Measurements from ENCODE around the gene LGMN. TPM values are rescaled to one million over a fixed set of nuclear protein-coding genes. Genes with fewer than 3 reads are reported as not detected.
A peak's percentile ranks its signal among the peaks of the same experiment; 100 is the strongest.

Gene LGMN
- polyA plus RNA-seq, 1 of the 3 experiments (the other 2 are of a cell fraction) = 76.3 TPM

DNA sequence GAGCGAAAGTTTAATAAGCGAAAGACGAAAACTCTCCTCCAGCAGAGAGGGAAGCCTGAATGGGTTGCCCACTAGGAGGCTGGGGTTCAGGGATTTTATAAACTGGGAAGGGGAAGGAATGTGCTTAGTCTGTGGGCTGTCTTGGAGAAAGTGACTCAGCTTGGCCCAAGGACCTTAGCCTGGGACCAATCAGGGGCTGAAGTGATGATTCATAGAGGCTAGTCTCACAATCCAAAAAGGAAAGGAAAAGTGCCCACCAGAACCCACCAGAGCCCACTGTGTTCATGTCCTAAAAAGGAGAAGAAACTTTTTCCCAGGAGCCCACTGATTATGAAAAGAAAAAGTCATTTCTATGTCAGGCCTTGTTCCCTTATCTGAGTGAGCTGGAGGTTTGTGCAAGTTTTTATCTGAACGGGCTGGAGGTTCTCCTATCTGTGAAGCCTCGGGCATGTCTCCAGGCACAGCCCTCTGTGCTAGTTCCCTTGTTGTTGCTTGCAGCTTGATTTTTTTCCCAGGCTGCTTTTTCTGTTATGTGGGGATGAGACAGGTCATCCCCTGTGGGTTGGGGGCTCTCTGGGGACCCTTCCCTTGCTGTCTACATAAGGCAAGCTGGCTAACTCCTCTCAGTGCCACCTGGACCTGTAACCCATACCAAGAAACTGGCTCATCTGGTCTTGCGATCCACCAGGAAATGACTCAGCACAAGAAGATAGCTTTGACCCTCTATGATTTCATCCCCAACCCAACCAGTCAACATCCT is 37.4 kb upstream of the LGMN start:
- Histone ChIP-seq H3K79me2 (ENCODE audit: insufficient read depth) (no peaks in the 10 kb centered on the region), H2AFZ (ENCODE audit: low read depth) (peak overlapping the region; percentile 72; the same call in 1 of the 2 replicates), H3K9me2 (no peaks in the 10 kb centered on the region), H3K36me3 (replicated peaks in 1 of 2; ENCODE audit: control insufficient read depth in 1 of 2, insufficient read depth in 2 of 2, low read length in 1 of 2) (no peaks in the 10 kb centered on the region), H3K4me1 (ENCODE audit: control insufficient read depth in 1 of 2, insufficient read depth in 2 of 2, low read depth in 1 of 2, low read length in 1 of 2) (no peaks in the 10 kb centered on the region), H3K27ac (ENCODE audit: low read depth in 2 of 2, low read length in 1 of 2) (peak overlapping the region in 1 of 2 experiments; percentile 68; a peak in 2 of 4 replicates), H3K4me2 (peak overlapping the region; percentile 43), H3K27me3 (ENCODE audit: insufficient read depth) (no peaks in the 10 kb centered on the region), H3K9ac (no peak overlapping the region; the same call in 1 of the 2 replicates), H4K20me1 (ENCODE audit: insufficient read depth) (no peaks in the 10 kb centered on the region), H3K9me3 (peaks cover 21% of the 10 kb centered on the region; the same call in 1 of the 2 replicates), H3F3A (replicated peaks; ENCODE audit: insufficient read depth) (peaks cover 19% of the 10 kb centered on the region), H3K4me3 (ENCODE audit: low read depth in 2 of 2, low read length in 1 of 2) (no peak overlapping the region)
- no peak for DNase-seq
- POLR2A ChIA-PET = no interaction called here
- WGBS (ENCODE audit: low lambda C conversion rate) = 83% methylated on average over 5 of the region's 6 CpGs
- CTCF ChIA-PET = interaction anchor here (13.4 kb wide), 1 partner anchor 98 kb away, joined by 186 read pairs; no protein-coding TSS in a partner anchor
- TF ChIP-seq, protein P1, sequence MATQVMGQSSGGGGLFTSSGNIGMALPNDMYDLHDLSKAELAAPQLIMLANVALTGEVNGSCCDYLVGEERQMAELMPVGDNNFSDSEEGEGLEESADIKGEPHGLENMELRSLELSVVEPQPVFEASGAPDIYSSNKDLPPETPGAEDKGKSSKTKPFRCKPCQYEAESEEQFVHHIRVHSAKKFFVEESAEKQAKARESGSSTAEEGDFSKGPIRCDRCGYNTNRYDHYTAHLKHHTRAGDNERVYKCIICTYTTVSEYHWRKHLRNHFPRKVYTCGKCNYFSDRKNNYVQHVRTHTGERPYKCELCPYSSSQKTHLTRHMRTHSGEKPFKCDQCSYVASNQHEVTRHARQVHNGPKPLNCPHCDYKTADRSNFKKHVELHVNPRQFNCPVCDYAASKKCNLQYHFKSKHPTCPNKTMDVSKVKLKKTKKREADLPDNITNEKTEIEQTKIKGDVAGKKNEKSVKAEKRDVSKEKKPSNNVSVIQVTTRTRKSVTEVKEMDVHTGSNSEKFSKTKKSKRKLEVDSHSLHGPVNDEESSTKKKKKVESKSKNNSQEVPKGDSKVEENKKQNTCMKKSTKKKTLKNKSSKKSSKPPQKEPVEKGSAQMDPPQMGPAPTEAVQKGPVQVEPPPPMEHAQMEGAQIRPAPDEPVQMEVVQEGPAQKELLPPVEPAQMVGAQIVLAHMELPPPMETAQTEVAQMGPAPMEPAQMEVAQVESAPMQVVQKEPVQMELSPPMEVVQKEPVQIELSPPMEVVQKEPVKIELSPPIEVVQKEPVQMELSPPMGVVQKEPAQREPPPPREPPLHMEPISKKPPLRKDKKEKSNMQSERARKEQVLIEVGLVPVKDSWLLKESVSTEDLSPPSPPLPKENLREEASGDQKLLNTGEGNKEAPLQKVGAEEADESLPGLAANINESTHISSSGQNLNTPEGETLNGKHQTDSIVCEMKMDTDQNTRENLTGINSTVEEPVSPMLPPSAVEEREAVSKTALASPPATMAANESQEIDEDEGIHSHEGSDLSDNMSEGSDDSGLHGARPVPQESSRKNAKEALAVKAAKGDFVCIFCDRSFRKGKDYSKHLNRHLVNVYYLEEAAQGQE (IDR thresholded peaks at IDR 0.05; ENCODE audit: low read depth, low read length) = no peak
- peak; percentile 61; the same call in 1 of the 2 replicates for TF ChIP-seq FOSL2 (IDR thresholded peaks at IDR 0.05; ENCODE audit: borderline replicate concordance, low read depth)
- TF ChIP-seq, protein P2, sequence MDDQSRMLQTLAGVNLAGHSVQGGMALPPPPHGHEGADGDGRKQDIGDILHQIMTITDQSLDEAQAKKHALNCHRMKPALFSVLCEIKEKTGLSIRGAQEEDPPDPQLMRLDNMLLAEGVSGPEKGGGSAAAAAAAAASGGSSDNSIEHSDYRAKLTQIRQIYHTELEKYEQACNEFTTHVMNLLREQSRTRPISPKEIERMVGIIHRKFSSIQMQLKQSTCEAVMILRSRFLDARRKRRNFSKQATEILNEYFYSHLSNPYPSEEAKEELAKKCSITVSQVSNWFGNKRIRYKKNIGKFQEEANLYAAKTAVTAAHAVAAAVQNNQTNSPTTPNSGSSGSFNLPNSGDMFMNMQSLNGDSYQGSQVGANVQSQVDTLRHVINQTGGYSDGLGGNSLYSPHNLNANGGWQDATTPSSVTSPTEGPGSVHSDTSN (IDR thresholded peaks at IDR 0.05) = no peak
- no peak for TF ChIP-seq FOXM1 (IDR thresholded peaks at IDR 0.05; ENCODE audit: low read depth)
- 0 out of 2 replicates have a peak, but pooled peaks have one; percentile 12 for TF ChIP-seq JUND (IDR thresholded peaks at IDR 0.05)
- TF ChIP-seq GATA2 (CRISPR knock-in tag; IDR thresholded peaks at IDR 0.05) = no peak
- no peak for TF ChIP-seq EZH2phosphoT487 (IDR thresholded peaks at IDR 0.05; ENCODE audit: borderline replicate concordance, low read depth)
- no peak for TF ChIP-seq GABPA (IDR thresholded peaks at IDR 0.05; ENCODE audit: low read depth)
- TF ChIP-seq, protein P3, sequence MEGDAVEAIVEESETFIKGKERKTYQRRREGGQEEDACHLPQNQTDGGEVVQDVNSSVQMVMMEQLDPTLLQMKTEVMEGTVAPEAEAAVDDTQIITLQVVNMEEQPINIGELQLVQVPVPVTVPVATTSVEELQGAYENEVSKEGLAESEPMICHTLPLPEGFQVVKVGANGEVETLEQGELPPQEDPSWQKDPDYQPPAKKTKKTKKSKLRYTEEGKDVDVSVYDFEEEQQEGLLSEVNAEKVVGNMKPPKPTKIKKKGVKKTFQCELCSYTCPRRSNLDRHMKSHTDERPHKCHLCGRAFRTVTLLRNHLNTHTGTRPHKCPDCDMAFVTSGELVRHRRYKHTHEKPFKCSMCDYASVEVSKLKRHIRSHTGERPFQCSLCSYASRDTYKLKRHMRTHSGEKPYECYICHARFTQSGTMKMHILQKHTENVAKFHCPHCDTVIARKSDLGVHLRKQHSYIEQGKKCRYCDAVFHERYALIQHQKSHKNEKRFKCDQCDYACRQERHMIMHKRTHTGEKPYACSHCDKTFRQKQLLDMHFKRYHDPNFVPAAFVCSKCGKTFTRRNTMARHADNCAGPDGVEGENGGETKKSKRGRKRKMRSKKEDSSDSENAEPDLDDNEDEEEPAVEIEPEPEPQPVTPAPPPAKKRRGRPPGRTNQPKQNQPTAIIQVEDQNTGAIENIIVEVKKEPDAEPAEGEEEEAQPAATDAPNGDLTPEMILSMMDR (IDR thresholded peaks at IDR 0.05) = peak; percentile 18; the same call in 1 of the 2 replicates
- TF ChIP-seq, protein P4, sequence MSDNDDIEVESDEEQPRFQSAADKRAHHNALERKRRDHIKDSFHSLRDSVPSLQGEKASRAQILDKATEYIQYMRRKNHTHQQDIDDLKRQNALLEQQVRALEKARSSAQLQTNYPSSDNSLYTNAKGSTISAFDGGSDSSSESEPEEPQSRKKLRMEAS (IDR thresholded peaks at IDR 0.05; ENCODE audit: low read depth) = no peak
- TF ChIP-seq TCF12 (IDR thresholded peaks at IDR 0.05) = peak; percentile 24; the same call in 1 of the 2 replicates
- TF ChIP-seq, protein P5, sequence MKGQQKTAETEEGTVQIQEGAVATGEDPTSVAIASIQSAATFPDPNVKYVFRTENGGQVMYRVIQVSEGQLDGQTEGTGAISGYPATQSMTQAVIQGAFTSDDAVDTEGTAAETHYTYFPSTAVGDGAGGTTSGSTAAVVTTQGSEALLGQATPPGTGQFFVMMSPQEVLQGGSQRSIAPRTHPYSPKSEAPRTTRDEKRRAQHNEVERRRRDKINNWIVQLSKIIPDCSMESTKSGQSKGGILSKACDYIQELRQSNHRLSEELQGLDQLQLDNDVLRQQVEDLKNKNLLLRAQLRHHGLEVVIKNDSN (IDR thresholded peaks at IDR 0.05; ENCODE audit: borderline replicate concordance, low read depth) = no peak
